ENCODE results near the gene ABLIM1. TPM values are rescaled to one million over a fixed set of nuclear protein-coding genes. Genes with fewer than 3 reads are reported as not detected.

Gene ABLIM1
- polyA plus RNA-seq, 3 donors = 0.33 to 0.91 (median 0.57) TPM

GRCh38 chr10:114523876-114524275 lies 134.2 kb downstream of the ABLIM1 start:
- Mint-ChIP-seq H3K27me3 (ENCODE audit: low read depth in 3 of 3) (peaks cover 12 to 23% (median 22%) of the 10 kb centered on the region in 3 donors), H3K4me3 (no peak overlapping the region), H3K4me1 (peaks cover 24% of the 10 kb centered on the region), H3K27ac (no peak overlapping the region), H3K36me3 (peaks cover 0 to 3% of the 10 kb centered on the region in 2 donors), H3K9me3 (peaks cover 0 to 5% (median 0%) of the 10 kb centered on the region in 7 donors)
- no peak overlapping the region for H3K9ac ChIP-seq (ENCODE audit: insufficient read depth, low read length, poor library complexity, severe bottlenecking)
- no peak overlapping the region for H3K27ac ChIP-seq (ENCODE audit: low read depth in 1 of 2, low read length in 2 of 2)
- no peaks in the 10 kb centered on the region for H3K9me3 ChIP-seq (replicated peaks in 1 of 2; ENCODE audit: control insufficient read depth in 1 of 2, insufficient read depth in 1 of 2, low read length in 2 of 2)
- intact Hi-C loops (cut with micrococcal nuclease) = no loop called here
- no peak for DNase-seq
- H3K4me1 ChIP-seq (ENCODE audit: control insufficient read depth in 1 of 2, insufficient read depth in 2 of 2, low read length in 2 of 2) = peaks cover 12% of the 10 kb centered on the region in 2 donors
- 89% methylated on average over 3 of the region's 3 CpGs for WGBS (ENCODE audit: insufficient coverage)
- H3K4me3 ChIP-seq (replicated peaks in 1 of 3; ENCODE audit: low read depth in 2 of 3, low read length in 3 of 3) = no peak overlapping the region
- no peak overlapping the region for H2AFZ ChIP-seq (ENCODE audit: insufficient read depth, low read depth, low read length, poor library complexity, severe bottlenecking)
- H3K4me2 ChIP-seq (replicated peaks; ENCODE audit: extremely low read depth, low read length, poor library complexity, severe bottlenecking) = no peak overlapping the region
- no peaks in the 10 kb centered on the region for H3K79me2 ChIP-seq (ENCODE audit: insufficient read depth, low read length)
- no peak for TF ChIP-seq CTCF (IDR thresholded peaks at IDR 0.05)
- H3K36me3 ChIP-seq (replicated peaks in 1 of 2; ENCODE audit: control insufficient read depth in 1 of 2, insufficient read depth in 2 of 2, low read length in 2 of 2) = no peaks in the 10 kb centered on the region
- peaks cover 0 to 14% of the 10 kb centered on the region in 2 donors for H3K27me3 ChIP-seq (ENCODE audit: control insufficient read depth in 2 of 2, insufficient read depth in 2 of 2, low read length in 2 of 2)
- no peaks in the 10 kb centered on the region for H4K20me1 ChIP-seq (ENCODE audit: insufficient read depth, low read length)

GRCh38 chr10:114521255-114521654 lies 136.8 kb downstream of the ABLIM1 start:
- no peak overlapping the region for H3K4me3 Mint-ChIP-seq
- no peak overlapping the region for H2AFZ ChIP-seq (ENCODE audit: insufficient read depth, low read depth, low read length, poor library complexity, severe bottlenecking)
- peaks cover 0 to 2% of the 10 kb centered on the region in 2 donors for H3K36me3 Mint-ChIP-seq
- H3K4me1 Mint-ChIP-seq = peaks cover 13% of the 10 kb centered on the region
- no peak overlapping the region for H3K4me2 ChIP-seq (replicated peaks; ENCODE audit: extremely low read depth, low read length, poor library complexity, severe bottlenecking)
- no peak overlapping the region for H3K27ac ChIP-seq (ENCODE audit: low read depth in 1 of 2, low read length in 2 of 2)
- no peak overlapping the region for H3K27ac Mint-ChIP-seq
- H3K4me1 ChIP-seq (ENCODE audit: control insufficient read depth in 1 of 2, insufficient read depth in 2 of 2, low read length in 2 of 2) = peaks cover 3% of the 10 kb centered on the region in 2 donors
- 100% methylated on average over 2 of the region's 3 CpGs for WGBS (ENCODE audit: insufficient coverage)
- H3K9me3 Mint-ChIP-seq = no peaks in the 10 kb centered on the region
- intact Hi-C loops (cut with micrococcal nuclease) = no loop called here
- no peak overlapping the region for H3K4me3 ChIP-seq (replicated peaks in 1 of 3; ENCODE audit: low read depth in 2 of 3, low read length in 3 of 3)
- H3K36me3 ChIP-seq (replicated peaks in 1 of 2; ENCODE audit: control insufficient read depth in 1 of 2, insufficient read depth in 2 of 2, low read length in 2 of 2) = no peaks in the 10 kb centered on the region
- no peaks in the 10 kb centered on the region for H4K20me1 ChIP-seq (ENCODE audit: insufficient read depth, low read length)
- H3K27me3 Mint-ChIP-seq (ENCODE audit: low read depth in 3 of 3) = peaks cover 4 to 13% (median 7%) of the 10 kb centered on the region in 3 donors
- no peak overlapping the region for H3K9ac ChIP-seq (ENCODE audit: insufficient read depth, low read length, poor library complexity, severe bottlenecking)
- TF ChIP-seq CTCF (IDR thresholded peaks at IDR 0.05) = no peak
- no peaks in the 10 kb centered on the region for H3K79me2 ChIP-seq (ENCODE audit: insufficient read depth, low read length)
- no peaks in the 10 kb centered on the region for H3K9me3 ChIP-seq (replicated peaks in 1 of 2; ENCODE audit: control insufficient read depth in 1 of 2, insufficient read depth in 1 of 2, low read length in 2 of 2)
- peaks cover 0 to 8% of the 10 kb centered on the region in 2 donors for H3K27me3 ChIP-seq (ENCODE audit: control insufficient read depth in 2 of 2, insufficient read depth in 2 of 2, low read length in 2 of 2)
- no peak for DNase-seq

Data from CD14-positive monocyte (primary cell).